Neutrophil (primary cell): ENCODE data around the gene DPF1.

Experiments
- H3K27ac ChIP-seq: fragments of 200-600 bp; sonication (generic); 2 replicates; pipeline ENCODE4 v1.5.1; 2016; ENCODE audit warnings: mild to moderate bottlenecking, moderate library complexity
- H3K27me3 ChIP-seq: fragments of 200-600 bp; sonication (generic); 2 replicates; pipeline ENCODE4 v1.6.0; 2016; ENCODE audit warnings: mild to moderate bottlenecking
- H3K36me3 ChIP-seq: fragments of 200-600 bp; sonication (generic); 2 replicates; pipeline ENCODE4 v1.5.1; 2017
- H3K4me1 ChIP-seq, 2 experiments: fragments of 200-600 bp in 1 of 2; sonication (generic) in 1 of 2; 1 replicate in 1 of 2; 2 replicates in 1 of 2; pipeline versions ENCODE4 v1.5.1 to v1.6.1; 2013 to 2016; ENCODE audit warnings: low read depth in 1 of 2, low read length in 1 of 2, mild to moderate bottlenecking in 1 of 2, moderate library complexity in 1 of 2; ENCODE audit not compliant: control insufficient read depth in 1 of 2, insufficient read depth in 1 of 2
- H3K4me3 ChIP-seq, 2 experiments: fragments of 200-600 bp in 1 of 2; sonication (generic) in 1 of 2; 1 replicate in 1 of 2; 2 replicates in 1 of 2; pipeline ENCODE4 v1.5.1; 2013 to 2016; ENCODE audit warnings: low read depth in 1 of 2, low read length in 1 of 2, mild to moderate bottlenecking in 1 of 2, moderate library complexity in 1 of 2
- H3K9me3 ChIP-seq: fragments of 200-600 bp; sonication (generic); 2 replicates; pipeline ENCODE4 v1.5.1; 2016
- CTCF ChIP-seq: fragments of 200-600 bp; sonication (generic); IDR thresholded peaks from 2 replicates; pipeline ENCODE4 v1.5.1; 2016; ENCODE audit warnings: antibody characterized with exemption

DPF1 gene

GRCh38 chr19:38252385-38252784 lies 28.4 kb upstream of the DPF1 start:
- Histone ChIP-seq H3K27me3 (peaks cover 73% of the 10 kb centered on the region), H3K36me3 (no peaks in the 10 kb centered on the region), H3K27ac (no peak overlapping the region), H3K4me1 (peaks cover 0 to 5% of the 10 kb centered on the region in 2 experiments), H3K9me3 (no peaks in the 10 kb centered on the region), H3K4me3 (no peak overlapping the region)
- TF ChIP-seq CTCF = no peak

GRCh38 chr19:38251564-38252051 lies 27.6 kb upstream of the DPF1 start:
- H3K4me1 ChIP-seq = peaks cover 0 to 5% of the 10 kb centered on the region in 2 experiments
- no peaks in the 10 kb centered on the region for H3K9me3 ChIP-seq
- H3K4me3 ChIP-seq = no peak overlapping the region
- TF ChIP-seq CTCF = no peak
- no peak overlapping the region for H3K27ac ChIP-seq
- H3K36me3 ChIP-seq = no peaks in the 10 kb centered on the region
- H3K27me3 ChIP-seq = peaks cover 65% of the 10 kb centered on the region

GRCh38 chr19:38250821-38251563 lies 27.0 kb upstream of the DPF1 start:
- TF ChIP-seq CTCF = no peak
- no peaks in the 10 kb centered on the region for H3K4me1 ChIP-seq
- H3K9me3 ChIP-seq = no peaks in the 10 kb centered on the region
- no peaks in the 10 kb centered on the region for H3K36me3 ChIP-seq
- H3K27ac ChIP-seq = no peak overlapping the region
- peaks cover 59% of the 10 kb centered on the region for H3K27me3 ChIP-seq
- no peak overlapping the region for H3K4me3 ChIP-seq

- no peak overlapping the region for H3K4me3 ChIP-seq
- TF ChIP-seq CTCF = no peak
- H3K27ac ChIP-seq = no peak overlapping the region
- no peaks in the 10 kb centered on the region for H3K4me1 ChIP-seq
- peaks cover 57% of the 10 kb centered on the region for H3K27me3 ChIP-seq
- no peaks in the 10 kb centered on the region for H3K9me3 ChIP-seq
- H3K36me3 ChIP-seq = no peaks in the 10 kb centered on the region
Measured at GRCh38 chr19:38250428-38250820, 26.4 kb upstream of the DPF1 start.

- Histone ChIP-seq H3K36me3 (no peaks in the 10 kb centered on the region), H3K27me3 (peaks cover 43% of the 10 kb centered on the region), H3K4me1 (peaks cover 0 to 7% of the 10 kb centered on the region in 2 experiments), H3K4me3 (no peak overlapping the region), H3K9me3 (no peaks in the 10 kb centered on the region), H3K27ac (no peak overlapping the region)
- no peak for TF ChIP-seq CTCF
Measured at GRCh38 chr19:38248421-38248820, 24.4 kb upstream of the DPF1 start.
